GM18499 (cell line): ENCODE results near the gene ITPR1.

ENCODE experiments used
- ATAC-seq: cut with Tn5 transposase; IDR thresholded peaks from one replicate; pipeline ENCODE4 v1.9.1; 2021; ENCODE audit warnings: moderate number of reproducible peaks; ENCODE audit not compliant: insufficient read depth, unreplicated experiment

The ITPR1 gene

GRCh38 chr3:4834403-4834866 lies 341.3 kb downstream of the ITPR1 start:
- peak; percentile 29 for ATAC-seq

- no peak for ATAC-seq
These were observed 342.5 kb downstream of the ITPR1 start for GRCh38 chr3:4835616-4836043.

GRCh38 chr3:4836516-4836915 lies 343.4 kb downstream of the ITPR1 start:
- ATAC-seq: no peak

- ATAC-seq: no peak
These were observed 344.3 kb downstream of the ITPR1 start for GRCh38 chr3:4837374-4837930.

GRCh38 chr3:4838621-4839022 lies 345.5 kb downstream of the ITPR1 start:
- ATAC-seq: peak; percentile 44

GRCh38 chr3:4839278-4839677 lies 346.1 kb downstream of the ITPR1 start:
- ATAC-seq: no peak

- ATAC-seq: no peak
These were observed 348.1 kb downstream of the ITPR1 start for GRCh38 chr3:4841225-4841624.

GRCh38 chr3:4841776-4842440 lies 348.8 kb downstream of the ITPR1 start:
- ATAC-seq: no peak

- no peak for ATAC-seq
These were observed 350.5 kb downstream of the ITPR1 start for GRCh38 chr3:4843619-4844018.

- peak; percentile 83 for ATAC-seq
These were observed 352.7 kb downstream of the ITPR1 start for GRCh38 chr3:4845882-4846281.

GRCh38 chr3:4846543-4846942 lies 353.4 kb downstream of the ITPR1 start:
- ATAC-seq: no peak

- ATAC-seq: no peak
These were observed 355.2 kb downstream of the ITPR1 start for GRCh38 chr3:4848176-4848825.

- no peak for ATAC-seq
These were observed 356.0 kb downstream of the ITPR1 start for GRCh38 chr3:4849136-4849535.

- no peak for ATAC-seq
These were observed 356.6 kb downstream of the ITPR1 start for GRCh38 chr3:4849739-4850138.

- peak; percentile 24 for ATAC-seq
These were observed 357.2 kb downstream of the ITPR1 start for GRCh38 chr3:4850211-4850927.

- ATAC-seq: peak; percentile 35
These were observed 357.7 kb downstream of the ITPR1 start for GRCh38 chr3:4850928-4851265.

- ATAC-seq: no peak
These were observed 359.9 kb downstream of the ITPR1 start for GRCh38 chr3:4852780-4853748.

- no peak for ATAC-seq
These were observed 360.6 kb downstream of the ITPR1 start for GRCh38 chr3:4853749-4854140.

GRCh38 chr3:4855676-4856075 lies 362.5 kb downstream of the ITPR1 start:
- no peak for ATAC-seq

- ATAC-seq: no peak
These were observed 363.0 kb downstream of the ITPR1 start for GRCh38 chr3:4856136-4856535.
